WTC11 (cell line): Measurements from ENCODE around the gene DRC3. TPM values are rescaled to one million over a fixed set of nuclear protein-coding genes. Genes with fewer than 3 reads are reported as not detected.

Experiments used
- ATAC-seq: fragments of 200-7000 bp; cut with Tn5 transposase; 2 replicates; pipeline ENCODE4 v1.10.0; 2021; ENCODE audit warnings: mild to moderate bottlenecking, moderate library complexity
- CTCF ChIA-PET: fragments of 300-600 bp; sonication (Branson Sonifier 250); formaldehyde crosslinking; loops from one replicate; lab custom pipeline; 2021; ENCODE audit warnings: antibody characterized with exemption; lab: Charles Lee
- POLR2A ChIA-PET: fragments of 350-600 bp; sonication (Branson Sonifier 250); formaldehyde crosslinking; loops from one replicate; lab custom pipeline; 2021; ENCODE audit warnings: antibody characterized with exemption; lab: Charles Lee
- DNase-seq: peaks from one replicate; pipeline ENCODE4 v3.0.0; 2021; ENCODE audit warnings: low spot score
- H3K27ac Mint-ChIP-seq: 2 replicates; pipeline ENCODE4 v1.8.0; 2021; ENCODE audit warnings: mixed read lengths
- H3K27me3 Mint-ChIP-seq: 2 replicates; pipeline ENCODE4 v1.8.0; 2021; ENCODE audit warnings: low read depth, mild to moderate bottlenecking, moderate library complexity, mixed read lengths
- H3K36me3 Mint-ChIP-seq: 2 replicates; pipeline ENCODE4 v1.8.0; 2021; ENCODE audit warnings: mixed read lengths
- H3K4me1 Mint-ChIP-seq: 2 replicates; pipeline ENCODE4 v1.8.0; 2022; ENCODE audit warnings: mixed read lengths
- H3K4me3 Mint-ChIP-seq: 2 replicates; pipeline ENCODE4 v1.8.0; 2021; ENCODE audit warnings: mild to moderate bottlenecking, moderate library complexity, mixed read lengths
- H3K9me3 Mint-ChIP-seq: 2 replicates; pipeline ENCODE4 v1.8.0; 2021; ENCODE audit warnings: mixed read lengths
- AR ChIP-seq: fragments of 250-450 bp; sonication (Bioruptor Pico); IDR thresholded peaks from 2 replicates; pipeline ENCODE4 v1.9.0; 2021; ENCODE audit warnings: mild to moderate bottlenecking
- ATF1 ChIP-seq: sonication (generic); formaldehyde crosslinking; IDR thresholded peaks from 2 replicates; pipeline ENCODE4 v1.8.1; 2023; ENCODE audit warnings: mild to moderate bottlenecking, moderate library complexity, missing genetic modification reagents
- EMX1 ChIP-seq: fragments of 250-450 bp; sonication (Bioruptor Pico); IDR thresholded peaks from 2 replicates; pipeline ENCODE4 v1.8.0; 2021; ENCODE audit warnings: mild to moderate bottlenecking
- GTF2I ChIP-seq: fragments of 250-450 bp; sonication (Bioruptor Pico); conservative IDR thresholded peaks from 2 replicates; pipeline ENCODE4 v1.4.0; 2021; ENCODE audit warnings: mild to moderate bottlenecking
- KAT7 ChIP-seq: sonication (generic); formaldehyde crosslinking; IDR thresholded peaks from 2 replicates; pipeline ENCODE4 v1.8.1; 2023; ENCODE audit warnings: missing genetic modification reagents, mild to moderate bottlenecking, borderline replicate concordance
- MYBL2 ChIP-seq: sonication (generic); formaldehyde crosslinking; IDR thresholded peaks from 2 replicates; pipeline ENCODE4 v1.8.1; 2023; ENCODE audit warnings: mild to moderate bottlenecking, moderate library complexity, missing genetic modification reagents
- NFYB ChIP-seq: sonication (generic); formaldehyde crosslinking; conservative IDR thresholded peaks from 2 replicates; pipeline ENCODE4 v1.8.0; 2022; ENCODE audit warnings: low read depth, missing genetic modification reagents
- NR3C1 ChIP-seq: sonication (generic); formaldehyde crosslinking; conservative IDR thresholded peaks from 2 replicates; pipeline ENCODE4 v1.8.1; 2023; ENCODE audit warnings: low read depth, mild to moderate bottlenecking, missing genetic modification reagents
- TEAD4 ChIP-seq: sonication (generic); formaldehyde crosslinking; IDR thresholded peaks from 2 replicates; pipeline ENCODE4 v1.8.0; 2022; ENCODE audit warnings: mild to moderate bottlenecking, missing genetic modification reagents
- ZNF396 ChIP-seq: fragments of 250-450 bp; sonication (Bioruptor Pico); IDR thresholded peaks from 2 replicates; pipeline ENCODE4 v1.8.0; 2021; ENCODE audit warnings: mild to moderate bottlenecking, moderate library complexity, borderline replicate concordance
- ZNF416 ChIP-seq: fragments of 250-450 bp; sonication (Bioruptor Pico); IDR thresholded peaks from 2 replicates; pipeline ENCODE4 v1.9.0; 2021; ENCODE audit warnings: mild to moderate bottlenecking, inconsistent platforms
- ZNF423 ChIP-seq: fragments of 250-450 bp; sonication (Bioruptor Pico); IDR thresholded peaks from 2 replicates; pipeline ENCODE4 v2.1.2; 2022; ENCODE audit warnings: mild to moderate bottlenecking, moderate library complexity
- total RNA-seq: library from RNA; stranded (reverse); gene quantifications from 3 replicates; pipeline ENCODE4 v1.2.3, GENCODE V29; 2021
- TF ChIP-seq, protein P1 (sequence below): sonication (generic); formaldehyde crosslinking; IDR thresholded peaks from 2 replicates; pipeline ENCODE4 v1.8.1; 2023; ENCODE audit warnings: mild to moderate bottlenecking, missing genetic modification reagents, borderline replicate concordance
- TF ChIP-seq, protein P2 (sequence below): sonication (generic); formaldehyde crosslinking; IDR thresholded peaks from 2 replicates; pipeline ENCODE4 v1.8.1; 2022; ENCODE audit warnings: mild to moderate bottlenecking, missing genetic modification reagents, moderate library complexity, borderline replicate concordance
- TF ChIP-seq, protein P3 (sequence below): sonication (generic); formaldehyde crosslinking; IDR thresholded peaks from 2 replicates; pipeline ENCODE4 v1.8.0; 2022; ENCODE audit warnings: mild to moderate bottlenecking, missing genetic modification reagents
- TF ChIP-seq, protein P4 (sequence below): sonication (generic); formaldehyde crosslinking; IDR thresholded peaks from 2 replicates; pipeline ENCODE4 v1.8.0; 2023; ENCODE audit warnings: mild to moderate bottlenecking, missing genetic modification reagents
- TF ChIP-seq, protein P5 (sequence below): sonication (generic); formaldehyde crosslinking; IDR thresholded peaks from 2 replicates; pipeline ENCODE4 v1.8.1; 2023; ENCODE audit warnings: mild to moderate bottlenecking, missing genetic modification reagents

Gene DRC3
- total RNA-seq, 1 experiment from 2014 or later, result 0.42 TPM

DNA sequence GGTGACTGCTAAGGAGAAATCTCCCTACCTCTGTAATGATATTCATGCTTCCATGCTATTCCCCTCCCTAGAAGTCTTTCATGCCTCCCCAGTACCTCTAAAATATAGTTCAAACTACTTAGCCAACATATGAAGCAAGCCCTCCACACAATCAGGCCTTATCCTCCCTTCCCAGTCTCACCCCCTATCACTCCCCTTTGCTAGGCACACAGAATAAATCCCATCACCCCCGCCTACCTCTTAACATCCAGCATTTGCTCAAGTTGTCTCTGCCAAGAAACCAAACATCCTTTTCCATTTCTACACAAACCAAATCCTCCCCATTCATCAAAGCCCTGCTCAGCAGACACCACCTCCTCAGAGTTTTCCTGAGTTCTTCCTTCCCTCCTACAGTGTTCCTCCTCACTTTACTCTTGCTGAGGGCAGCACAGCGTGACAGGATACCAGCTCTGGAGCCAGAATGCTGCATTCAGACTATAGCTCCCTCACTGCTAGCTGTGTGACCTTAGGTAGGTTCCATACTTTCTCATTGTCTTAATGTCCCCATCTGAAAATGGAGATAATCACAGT, 7.4 kb upstream of the DRC3 start (continued):
- no peak for TF ChIP-seq NR3C1
- TF ChIP-seq TEAD4 (CRISPR knock-in tag), result no peak
- TF ChIP-seq NFYB, result no peak
- TF ChIP-seq EMX1 (CRISPR knock-in tag), result no peak
- TF ChIP-seq, protein P1, sequence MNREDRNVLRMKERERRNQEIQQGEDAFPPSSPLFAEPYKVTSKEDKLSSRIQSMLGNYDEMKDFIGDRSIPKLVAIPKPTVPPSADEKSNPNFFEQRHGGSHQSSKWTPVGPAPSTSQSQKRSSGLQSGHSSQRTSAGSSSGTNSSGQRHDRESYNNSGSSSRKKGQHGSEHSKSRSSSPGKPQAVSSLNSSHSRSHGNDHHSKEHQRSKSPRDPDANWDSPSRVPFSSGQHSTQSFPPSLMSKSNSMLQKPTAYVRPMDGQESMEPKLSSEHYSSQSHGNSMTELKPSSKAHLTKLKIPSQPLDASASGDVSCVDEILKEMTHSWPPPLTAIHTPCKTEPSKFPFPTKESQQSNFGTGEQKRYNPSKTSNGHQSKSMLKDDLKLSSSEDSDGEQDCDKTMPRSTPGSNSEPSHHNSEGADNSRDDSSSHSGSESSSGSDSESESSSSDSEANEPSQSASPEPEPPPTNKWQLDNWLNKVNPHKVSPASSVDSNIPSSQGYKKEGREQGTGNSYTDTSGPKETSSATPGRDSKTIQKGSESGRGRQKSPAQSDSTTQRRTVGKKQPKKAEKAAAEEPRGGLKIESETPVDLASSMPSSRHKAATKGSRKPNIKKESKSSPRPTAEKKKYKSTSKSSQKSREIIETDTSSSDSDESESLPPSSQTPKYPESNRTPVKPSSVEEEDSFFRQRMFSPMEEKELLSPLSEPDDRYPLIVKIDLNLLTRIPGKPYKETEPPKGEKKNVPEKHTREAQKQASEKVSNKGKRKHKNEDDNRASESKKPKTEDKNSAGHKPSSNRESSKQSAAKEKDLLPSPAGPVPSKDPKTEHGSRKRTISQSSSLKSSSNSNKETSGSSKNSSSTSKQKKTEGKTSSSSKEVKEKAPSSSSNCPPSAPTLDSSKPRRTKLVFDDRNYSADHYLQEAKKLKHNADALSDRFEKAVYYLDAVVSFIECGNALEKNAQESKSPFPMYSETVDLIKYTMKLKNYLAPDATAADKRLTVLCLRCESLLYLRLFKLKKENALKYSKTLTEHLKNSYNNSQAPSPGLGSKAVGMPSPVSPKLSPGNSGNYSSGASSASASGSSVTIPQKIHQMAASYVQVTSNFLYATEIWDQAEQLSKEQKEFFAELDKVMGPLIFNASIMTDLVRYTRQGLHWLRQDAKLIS (CRISPR knock-in tag), result no peak
- TF ChIP-seq KAT7 (CRISPR knock-in tag), result no peak
- no peak for TF ChIP-seq ZNF416
- TF ChIP-seq, all 79 proteins: peak for 0

DNA sequence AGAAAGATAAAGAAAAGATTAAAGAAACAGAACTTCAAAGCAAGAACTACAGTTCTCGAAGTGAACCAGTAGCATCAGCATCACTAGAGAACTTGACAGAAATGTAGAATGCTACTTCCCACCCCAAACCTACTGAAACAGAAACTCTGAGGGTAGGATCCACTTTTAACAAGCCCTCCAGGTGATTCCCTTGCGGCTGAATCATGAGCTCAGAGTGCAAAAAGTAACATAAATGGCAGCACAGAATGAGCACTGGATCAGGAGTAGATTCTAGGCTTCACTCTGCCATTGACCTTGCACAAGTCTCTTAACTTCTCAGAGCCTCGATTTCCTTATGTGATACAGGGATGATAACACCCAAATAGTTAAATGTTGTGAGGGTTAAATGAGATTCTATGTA, 6.3 kb upstream of the DRC3 start:
- ATAC-seq, result no peak
- Mint-ChIP-seq H3K4me3 (no peak overlapping the region), H3K9me3 (no peaks in the 10 kb centered on the region), H3K4me1 (peaks cover 9% of the 10 kb centered on the region; the same call in 1 of the 2 replicates), H3K27ac (no peak overlapping the region), H3K27me3 (no peaks in the 10 kb centered on the region), H3K36me3 (no peaks in the 10 kb centered on the region)
- POLR2A ChIA-PET, result no interaction called here
- CTCF ChIA-PET, result interaction anchor here (1.5 kb wide), 1 partner anchor 47 kb away, joined by 4 read pairs; no protein-coding TSS in a partner anchor
- no peak for TF ChIP-seq ZNF423 (CRISPR knock-in tag)
- TF ChIP-seq TEAD4 (CRISPR knock-in tag), result no peak
- TF ChIP-seq, protein P2, sequence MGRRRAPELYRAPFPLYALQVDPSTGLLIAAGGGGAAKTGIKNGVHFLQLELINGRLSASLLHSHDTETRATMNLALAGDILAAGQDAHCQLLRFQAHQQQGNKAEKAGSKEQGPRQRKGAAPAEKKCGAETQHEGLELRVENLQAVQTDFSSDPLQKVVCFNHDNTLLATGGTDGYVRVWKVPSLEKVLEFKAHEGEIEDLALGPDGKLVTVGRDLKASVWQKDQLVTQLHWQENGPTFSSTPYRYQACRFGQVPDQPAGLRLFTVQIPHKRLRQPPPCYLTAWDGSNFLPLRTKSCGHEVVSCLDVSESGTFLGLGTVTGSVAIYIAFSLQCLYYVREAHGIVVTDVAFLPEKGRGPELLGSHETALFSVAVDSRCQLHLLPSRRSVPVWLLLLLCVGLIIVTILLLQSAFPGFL, result no peak
- no peak for DNase-seq

- CTCF ChIA-PET, result interaction anchor here (1.5 kb wide), 1 partner anchor 41 kb away, joined by 4 read pairs; no protein-coding TSS in a partner anchor
- Mint-ChIP-seq H3K4me1 (0 out of 2 replicates have a peak, but pooled peaks cover 6% of the 10 kb centered on the region), H3K27me3 (no peaks in the 10 kb centered on the region; the same call in 1 of the 2 replicates), H3K4me3 (peak overlapping the region; percentile 65), H3K27ac (no peak overlapping the region), H3K36me3 (no peaks in the 10 kb centered on the region), H3K9me3 (no peaks in the 10 kb centered on the region)
- ATAC-seq (no peak), DNase-seq (no peak)
- POLR2A ChIA-PET, result no interaction called here
- TF ChIP-seq ZNF423 (CRISPR knock-in tag) (no peak), GTF2I (CRISPR knock-in tag) (no peak), ZNF396 (CRISPR knock-in tag) (no peak), MYBL2 (CRISPR knock-in tag) (no peak), AR (CRISPR knock-in tag) (no peak), ATF1 (CRISPR knock-in tag) (no peak)
- TF ChIP-seq, protein P3, sequence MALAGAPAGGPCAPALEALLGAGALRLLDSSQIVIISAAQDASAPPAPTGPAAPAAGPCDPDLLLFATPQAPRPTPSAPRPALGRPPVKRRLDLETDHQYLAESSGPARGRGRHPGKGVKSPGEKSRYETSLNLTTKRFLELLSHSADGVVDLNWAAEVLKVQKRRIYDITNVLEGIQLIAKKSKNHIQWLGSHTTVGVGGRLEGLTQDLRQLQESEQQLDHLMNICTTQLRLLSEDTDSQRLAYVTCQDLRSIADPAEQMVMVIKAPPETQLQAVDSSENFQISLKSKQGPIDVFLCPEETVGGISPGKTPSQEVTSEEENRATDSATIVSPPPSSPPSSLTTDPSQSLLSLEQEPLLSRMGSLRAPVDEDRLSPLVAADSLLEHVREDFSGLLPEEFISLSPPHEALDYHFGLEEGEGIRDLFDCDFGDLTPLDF (CRISPR knock-in tag), result no peak
- TF ChIP-seq, protein P4, sequence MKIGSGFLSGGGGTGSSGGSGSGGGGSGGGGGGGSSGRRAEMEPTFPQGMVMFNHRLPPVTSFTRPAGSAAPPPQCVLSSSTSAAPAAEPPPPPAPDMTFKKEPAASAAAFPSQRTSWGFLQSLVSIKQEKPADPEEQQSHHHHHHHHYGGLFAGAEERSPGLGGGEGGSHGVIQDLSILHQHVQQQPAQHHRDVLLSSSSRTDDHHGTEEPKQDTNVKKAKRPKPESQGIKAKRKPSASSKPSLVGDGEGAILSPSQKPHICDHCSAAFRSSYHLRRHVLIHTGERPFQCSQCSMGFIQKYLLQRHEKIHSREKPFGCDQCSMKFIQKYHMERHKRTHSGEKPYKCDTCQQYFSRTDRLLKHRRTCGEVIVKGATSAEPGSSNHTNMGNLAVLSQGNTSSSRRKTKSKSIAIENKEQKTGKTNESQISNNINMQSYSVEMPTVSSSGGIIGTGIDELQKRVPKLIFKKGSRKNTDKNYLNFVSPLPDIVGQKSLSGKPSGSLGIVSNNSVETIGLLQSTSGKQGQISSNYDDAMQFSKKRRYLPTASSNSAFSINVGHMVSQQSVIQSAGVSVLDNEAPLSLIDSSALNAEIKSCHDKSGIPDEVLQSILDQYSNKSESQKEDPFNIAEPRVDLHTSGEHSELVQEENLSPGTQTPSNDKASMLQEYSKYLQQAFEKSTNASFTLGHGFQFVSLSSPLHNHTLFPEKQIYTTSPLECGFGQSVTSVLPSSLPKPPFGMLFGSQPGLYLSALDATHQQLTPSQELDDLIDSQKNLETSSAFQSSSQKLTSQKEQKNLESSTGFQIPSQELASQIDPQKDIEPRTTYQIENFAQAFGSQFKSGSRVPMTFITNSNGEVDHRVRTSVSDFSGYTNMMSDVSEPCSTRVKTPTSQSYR (CRISPR knock-in tag), result no peak
- TF ChIP-seq, protein P5, sequence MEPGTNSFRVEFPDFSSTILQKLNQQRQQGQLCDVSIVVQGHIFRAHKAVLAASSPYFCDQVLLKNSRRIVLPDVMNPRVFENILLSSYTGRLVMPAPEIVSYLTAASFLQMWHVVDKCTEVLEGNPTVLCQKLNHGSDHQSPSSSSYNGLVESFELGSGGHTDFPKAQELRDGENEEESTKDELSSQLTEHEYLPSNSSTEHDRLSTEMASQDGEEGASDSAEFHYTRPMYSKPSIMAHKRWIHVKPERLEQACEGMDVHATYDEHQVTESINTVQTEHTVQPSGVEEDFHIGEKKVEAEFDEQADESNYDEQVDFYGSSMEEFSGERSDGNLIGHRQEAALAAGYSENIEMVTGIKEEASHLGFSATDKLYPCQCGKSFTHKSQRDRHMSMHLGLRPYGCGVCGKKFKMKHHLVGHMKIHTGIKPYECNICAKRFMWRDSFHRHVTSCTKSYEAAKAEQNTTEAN (CRISPR knock-in tag), result no peak
- TF ChIP-seq, protein P2, result no peak
Measured at GRCh38 chr17:17970699-17971430, 1.8 kb upstream of the DRC3 start.
